ENCODE data around the gene SLC35C1. TPM values are rescaled to one million over a fixed set of nuclear protein-coding genes. Genes with fewer than 3 reads are reported as not detected.

SLC35C1 gene
- total RNA-seq, 1 donor: 6.2 TPM

- no peak overlapping the region for H3K4me3 ChIP-seq (ENCODE audit: low read depth, low read length)
- TF ChIP-seq CTCF (IDR thresholded peaks at IDR 0.05; ENCODE audit: insufficient read depth, low read length): no peak
- no peak for DNase-seq (ENCODE audit: low read depth)
Measured at GRCh38 chr11:45810431-45811108, 5.6 kb downstream of the SLC35C1 start.

- TF ChIP-seq CTCF (IDR thresholded peaks at IDR 0.05; ENCODE audit: insufficient read depth, low read length): no peak
- no peak for DNase-seq (ENCODE audit: low read depth)
- H3K4me3 ChIP-seq (ENCODE audit: low read depth, low read length): no peak overlapping the region
Measured at GRCh38 chr11:45811109-45811435, 6.1 kb downstream of the SLC35C1 start.

- no peak for TF ChIP-seq CTCF (IDR thresholded peaks at IDR 0.05; ENCODE audit: insufficient read depth, low read length)
- no peak overlapping the region for H3K4me3 ChIP-seq (ENCODE audit: low read depth, low read length)
- DNase-seq (ENCODE audit: low read depth): no peak
Measured at GRCh38 chr11:45811571-45812290, 6.8 kb downstream of the SLC35C1 start.

GRCh38 chr11:45812581-45813548 is 7.9 kb downstream of the SLC35C1 start:
- DNase-seq (ENCODE audit: low read depth): no peak
- no peak overlapping the region for H3K4me3 ChIP-seq (ENCODE audit: low read depth, low read length)
- TF ChIP-seq CTCF (IDR thresholded peaks at IDR 0.05; ENCODE audit: insufficient read depth, low read length): no peak

- DNase-seq (ENCODE audit: low read depth): peak; percentile 24
- no peak overlapping the region for H3K4me3 ChIP-seq (ENCODE audit: low read depth, low read length)
- peak; percentile 14 for TF ChIP-seq CTCF (IDR thresholded peaks at IDR 0.05; ENCODE audit: insufficient read depth, low read length)
Measured at GRCh38 chr11:45815747-45816146, 10.8 kb downstream of the SLC35C1 start.

GRCh38 chr11:45816614-45817013 is 11.7 kb downstream of the SLC35C1 start:
- no peak for TF ChIP-seq CTCF (IDR thresholded peaks at IDR 0.05; ENCODE audit: insufficient read depth, low read length)
- DNase-seq (ENCODE audit: low read depth): no peak
- H3K4me3 ChIP-seq (ENCODE audit: low read depth, low read length): no peak overlapping the region
